ENCODE measurements around the gene FSTL5.

Gene FSTL5

DNA sequence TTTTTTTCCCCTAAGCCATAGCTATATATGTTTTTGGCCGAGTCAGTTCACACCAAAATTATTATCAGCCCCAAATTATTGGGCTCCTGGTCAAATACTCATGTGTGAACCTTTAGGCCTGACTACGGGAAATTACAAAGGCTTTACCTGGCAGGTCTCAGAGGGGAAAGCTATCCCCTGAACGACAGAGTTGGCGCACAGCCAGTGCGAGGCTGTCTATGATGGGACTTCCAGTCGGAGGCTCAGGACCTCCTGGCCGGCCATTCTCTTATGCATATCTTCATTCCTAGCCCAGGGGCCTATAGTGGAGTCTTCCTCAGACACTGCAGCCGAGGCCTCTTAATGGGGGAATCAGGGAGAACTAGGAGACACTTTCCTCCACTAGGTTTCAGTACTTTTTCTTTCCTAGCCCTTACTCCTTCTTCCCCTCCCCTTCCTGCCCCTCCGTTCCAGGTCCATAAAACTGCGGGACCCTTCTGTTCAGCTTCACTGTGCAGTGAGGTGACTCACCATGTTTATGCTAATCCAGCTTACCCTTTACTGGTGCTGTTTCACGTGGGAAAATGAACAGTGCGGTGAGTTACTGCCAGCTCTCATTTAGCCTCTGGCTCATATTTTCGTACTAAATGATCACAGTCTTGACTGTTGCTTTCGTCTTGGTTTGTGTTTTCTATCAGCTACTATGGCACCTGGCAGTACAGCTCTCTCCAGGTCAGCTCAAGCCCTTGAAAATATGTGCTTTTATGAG, 533.9 kb downstream of the FSTL5 start:
- TF ChIP-seq, protein P1, sequence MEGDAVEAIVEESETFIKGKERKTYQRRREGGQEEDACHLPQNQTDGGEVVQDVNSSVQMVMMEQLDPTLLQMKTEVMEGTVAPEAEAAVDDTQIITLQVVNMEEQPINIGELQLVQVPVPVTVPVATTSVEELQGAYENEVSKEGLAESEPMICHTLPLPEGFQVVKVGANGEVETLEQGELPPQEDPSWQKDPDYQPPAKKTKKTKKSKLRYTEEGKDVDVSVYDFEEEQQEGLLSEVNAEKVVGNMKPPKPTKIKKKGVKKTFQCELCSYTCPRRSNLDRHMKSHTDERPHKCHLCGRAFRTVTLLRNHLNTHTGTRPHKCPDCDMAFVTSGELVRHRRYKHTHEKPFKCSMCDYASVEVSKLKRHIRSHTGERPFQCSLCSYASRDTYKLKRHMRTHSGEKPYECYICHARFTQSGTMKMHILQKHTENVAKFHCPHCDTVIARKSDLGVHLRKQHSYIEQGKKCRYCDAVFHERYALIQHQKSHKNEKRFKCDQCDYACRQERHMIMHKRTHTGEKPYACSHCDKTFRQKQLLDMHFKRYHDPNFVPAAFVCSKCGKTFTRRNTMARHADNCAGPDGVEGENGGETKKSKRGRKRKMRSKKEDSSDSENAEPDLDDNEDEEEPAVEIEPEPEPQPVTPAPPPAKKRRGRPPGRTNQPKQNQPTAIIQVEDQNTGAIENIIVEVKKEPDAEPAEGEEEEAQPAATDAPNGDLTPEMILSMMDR (IDR thresholded peaks at IDR 0.05; ENCODE audit: insufficient read depth, low read length, poor library complexity, severe bottlenecking): no peak
- DNase-seq (ENCODE audit: extremely low read depth, insufficient read length): no peak
- no peaks in the 10 kb centered on the region for H3K27me3 ChIP-seq (replicated peaks; ENCODE audit: control insufficient read depth, insufficient read depth, low read length)

DNA sequence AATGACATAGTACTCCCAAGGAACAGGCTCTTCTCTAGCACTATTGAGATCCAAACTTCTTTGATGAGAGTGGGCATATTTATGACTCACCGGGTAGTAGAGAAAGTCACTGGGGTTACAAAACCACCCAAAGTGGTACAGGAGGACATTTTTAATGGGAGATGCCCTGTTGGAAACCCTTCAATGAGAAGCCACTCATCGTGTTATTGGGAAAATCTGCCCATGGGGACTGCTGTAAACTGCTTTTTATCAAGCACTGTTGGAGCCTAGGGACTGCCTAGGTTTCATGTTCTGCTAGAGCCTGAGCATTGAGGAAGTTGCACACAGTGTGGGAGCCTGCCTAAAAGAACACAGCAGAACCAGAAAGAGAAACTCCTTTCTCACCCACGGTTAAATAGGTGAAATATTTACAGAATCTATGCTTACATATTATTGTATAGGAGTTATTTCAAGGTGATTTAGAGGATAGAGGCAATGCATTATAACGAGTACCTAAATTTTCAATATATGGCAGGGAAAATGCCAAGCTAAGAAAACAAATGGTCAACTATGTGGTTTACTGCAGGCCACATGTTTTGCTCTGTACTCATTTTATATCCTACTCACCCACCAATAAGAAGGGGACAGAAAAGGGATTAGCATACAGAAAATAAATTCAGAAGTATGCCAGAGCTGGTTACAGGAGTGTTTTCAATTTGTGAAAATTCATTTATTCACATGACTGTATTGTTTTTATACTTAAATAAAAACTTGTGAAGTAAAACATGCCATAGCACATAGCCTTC, 559.1 kb downstream of the FSTL5 start:
- TF ChIP-seq, protein P1 (IDR thresholded peaks at IDR 0.05; ENCODE audit: insufficient read depth, low read length, poor library complexity, severe bottlenecking): no peak
- H3K4me3 ChIP-seq (replicated peaks; ENCODE audit: low read depth, low read length): no peak overlapping the region
- no peaks in the 10 kb centered on the region for H3K27me3 ChIP-seq (replicated peaks; ENCODE audit: control insufficient read depth, insufficient read depth, low read length)
- no peak for DNase-seq (ENCODE audit: extremely low read depth, insufficient read length)
- H3K36me3 ChIP-seq (ENCODE audit: control insufficient read depth, insufficient read depth, low read length): no peaks in the 10 kb centered on the region

More for the DNA sequence above, 533.9 kb downstream of the FSTL5 start:
- no peaks in the 10 kb centered on the region for H3K36me3 ChIP-seq (ENCODE audit: control insufficient read depth, insufficient read depth, low read length)
- H3K4me3 ChIP-seq (replicated peaks; ENCODE audit: low read depth, low read length): no peak overlapping the region

DNA sequence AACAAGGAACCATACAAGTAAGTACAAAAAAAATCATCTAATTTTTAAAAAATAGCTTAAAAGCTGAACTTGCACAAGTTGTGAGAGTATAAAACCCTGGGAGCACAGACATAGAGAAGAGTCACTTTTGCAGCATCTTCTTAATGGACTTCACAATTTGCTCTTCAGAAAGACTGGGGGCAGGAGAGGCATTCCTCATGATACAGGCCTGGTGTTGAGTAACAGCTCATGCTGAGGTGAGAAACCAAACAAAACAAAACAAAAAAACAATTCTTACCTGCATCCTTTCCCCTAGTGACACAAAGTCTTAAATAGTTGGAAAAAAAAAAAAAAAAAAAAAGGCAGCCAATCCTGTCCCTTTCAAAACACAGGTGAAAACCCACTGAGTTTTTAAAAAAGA, 562.8 kb downstream of the FSTL5 start:
- no peaks in the 10 kb centered on the region for H3K27me3 ChIP-seq (replicated peaks; ENCODE audit: control insufficient read depth, insufficient read depth, low read length)
- TF ChIP-seq, protein P1 (IDR thresholded peaks at IDR 0.05; ENCODE audit: insufficient read depth, low read length, poor library complexity, severe bottlenecking): no peak
- H3K4me3 ChIP-seq (replicated peaks; ENCODE audit: low read depth, low read length): no peak overlapping the region
- H3K36me3 ChIP-seq (ENCODE audit: control insufficient read depth, insufficient read depth, low read length): no peaks in the 10 kb centered on the region
- DNase-seq (ENCODE audit: extremely low read depth, insufficient read length): no peak

DNA sequence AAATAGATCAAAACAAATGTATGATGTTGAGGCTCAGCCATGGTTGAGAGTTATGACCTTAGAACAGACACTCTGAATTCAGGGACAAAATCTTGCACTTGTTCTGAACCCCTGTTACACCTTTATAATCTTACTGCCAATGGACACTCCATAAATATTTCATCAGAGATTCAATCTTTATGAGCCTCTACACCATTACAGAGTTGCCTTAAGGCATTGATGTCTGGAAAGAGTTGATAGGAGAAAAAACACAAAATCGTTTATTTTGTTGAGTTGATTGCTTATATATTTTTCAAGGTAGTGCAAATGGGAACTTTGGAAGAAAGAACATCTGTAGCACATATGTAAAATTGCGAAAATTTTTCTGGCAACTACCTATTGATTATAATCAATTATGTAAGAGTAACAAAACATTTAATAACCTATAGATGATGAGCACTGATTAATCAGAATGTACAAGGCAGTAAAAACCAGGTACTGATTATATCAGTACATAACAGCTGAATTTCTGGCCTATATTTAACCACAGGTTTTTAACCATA, 568.5 kb downstream of the FSTL5 start:
- TF ChIP-seq, protein P1 (IDR thresholded peaks at IDR 0.05; ENCODE audit: insufficient read depth, low read length, poor library complexity, severe bottlenecking): no peak
- DNase-seq (ENCODE audit: extremely low read depth, insufficient read length): no peak
- Histone ChIP-seq H3K4me3 (replicated peaks; ENCODE audit: low read depth, low read length) (no peak overlapping the region), H3K36me3 (ENCODE audit: control insufficient read depth, insufficient read depth, low read length) (no peaks in the 10 kb centered on the region), H3K27me3 (replicated peaks; ENCODE audit: control insufficient read depth, insufficient read depth, low read length) (no peaks in the 10 kb centered on the region)

DNA sequence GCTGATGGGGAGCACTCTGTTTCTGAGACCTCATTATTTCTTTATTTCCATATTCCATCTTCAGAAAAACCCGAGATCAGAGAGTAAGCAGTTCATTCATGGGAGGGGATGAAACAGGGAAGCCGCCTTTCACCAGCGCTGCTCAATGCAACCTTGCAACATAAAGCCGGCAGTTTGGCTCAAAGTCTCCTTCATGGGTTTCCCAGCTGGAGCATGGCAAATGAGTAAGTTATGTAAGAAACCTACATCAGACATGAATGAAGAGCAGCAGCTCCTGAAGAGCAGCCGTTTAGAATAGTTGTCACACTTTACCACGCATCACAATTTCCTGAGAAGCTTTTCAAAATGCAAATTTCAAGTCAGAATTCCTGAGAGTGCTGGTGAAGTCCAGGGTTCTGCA, 578.8 kb downstream of the FSTL5 start:
- Histone ChIP-seq H3K4me3 (replicated peaks; ENCODE audit: low read depth, low read length) (no peak overlapping the region), H3K36me3 (ENCODE audit: control insufficient read depth, insufficient read depth, low read length) (no peaks in the 10 kb centered on the region), H3K27me3 (replicated peaks; ENCODE audit: control insufficient read depth, insufficient read depth, low read length) (no peaks in the 10 kb centered on the region)
- TF ChIP-seq, protein P1 (IDR thresholded peaks at IDR 0.05; ENCODE audit: insufficient read depth, low read length, poor library complexity, severe bottlenecking): no peak
- no peak for DNase-seq (ENCODE audit: extremely low read depth, insufficient read length)

Measured in GM06990 (cell line).